Lower lobe of right lung (tissue), 2 donors: ENCODE results near the gene DFFA. TPM values are rescaled to one million over a fixed set of nuclear protein-coding genes. Genes with fewer than 3 reads are reported as not detected.

Experiments used
- ATAC-seq, 2 donors: fragments of 200-7000 bp; cut with Tn5 transposase; one replicate each; pipeline ENCODE4 v1.9.1; 2020 to 2022; ENCODE audit warnings: mild to moderate bottlenecking in 2 of 2, moderate library complexity in 2 of 2
- DNase-seq: peaks from one replicate; pipeline ENCODE4 v3.0.0-alpha.2; 2020
- H3K27ac ChIP-seq: fragments of 200-600 bp; one replicate; pipeline ENCODE4 v1.8.0; 2022
- H3K27me3 ChIP-seq: fragments of 200-600 bp; one replicate; pipeline ENCODE4 v1.8.0; 2022; ENCODE audit warnings: low read depth
- H3K36me3 ChIP-seq: fragments of 200-600 bp; one replicate; pipeline ENCODE4 v1.8.0; 2022; ENCODE audit warnings: mild to moderate bottlenecking
- H3K4me1 ChIP-seq: fragments of 200-600 bp; one replicate; pipeline ENCODE4 v1.8.0; 2022
- H3K4me3 ChIP-seq: fragments of 200-600 bp; one replicate; pipeline ENCODE4 v1.8.0; 2022; ENCODE audit warnings: mild to moderate bottlenecking
- H3K9me3 ChIP-seq: fragments of 200-600 bp; one replicate; pipeline ENCODE4 v1.8.0; 2022
- CTCF ChIP-seq: fragments of 200-600 bp; IDR thresholded peaks from one replicate; pipeline ENCODE4 v1.8.0; 2022; ENCODE audit warnings: antibody characterized with exemption, mild to moderate bottlenecking
- intact Hi-C: fragments of 100-400 bp; cut with DNase I; formaldehyde crosslinking; loops from one replicate; pipeline ENCODE4 v1.11.0; 2022
- long read RNA-seq: library from polyadenylated mRNA; unstranded; transcript quantifications from one replicate; pipeline ENCODE4 v2.0.0, GENCODE V29; 2021
- total RNA-seq: library from RNA; stranded (reverse); fragmentation: NEBNext Ultra II Directional; extraction: Animal tissue kit (Norgen Biotek cat#: 25700); gene quantifications from one replicate; pipeline ENCODE4 v1.2.1, GENCODE V29; 2021
- donor health status: DM: no; HTN: yes; CAD: no; lungs with severe emphysema.

The DFFA gene
- total RNA-seq: 37.0 TPM
- long read RNA-seq, full-length matches to known transcripts: 70 of 93 reads
- long read RNA-seq, partial matches to known transcripts: 0 of 93 reads
- long read RNA-seq, other reads (novel, unspliced or antisense): 23 of 93 reads

- intact Hi-C loops: no loop called here
- no peak for TF ChIP-seq CTCF
- peaks cover 43% of the 10 kb centered on the region for H3K4me1 ChIP-seq
- ATAC-seq (peak; percentile 92 to 94), DNase-seq (peak; percentile 95)
- H3K27me3 ChIP-seq: no peaks in the 10 kb centered on the region
- H3K9me3 ChIP-seq: no peaks in the 10 kb centered on the region
- H3K27ac ChIP-seq: peak within 1 kb of the TSS; percentile 77
- peak within 1 kb of the TSS; percentile 86 for H3K4me3 ChIP-seq
- peaks cover 18% of the 10 kb centered on the region for H3K36me3 ChIP-seq
Measured at GRCh38 chr1:10472220-10473144, at the start of gene DFFA. TSS of gene DFFA (minus strand) at chr1:10472529. CDS start at chr1:10472458, 71 bp downstream.

- peaks cover 41% of the 10 kb centered on the region for H3K4me1 ChIP-seq
- no peak for ATAC-seq
- H3K4me3 ChIP-seq: no peak overlapping the region
- no peaks in the 10 kb centered on the region for H3K27me3 ChIP-seq
- intact Hi-C loops: no loop called here
- no peak for TF ChIP-seq CTCF
- H3K9me3 ChIP-seq: no peaks in the 10 kb centered on the region
- peak overlapping the region; percentile 0 for H3K27ac ChIP-seq
- no peaks in the 10 kb centered on the region for H3K36me3 ChIP-seq
- no peak for DNase-seq
Measured at GRCh38 chr1:10521537-10522157, 49.3 kb upstream of the DFFA start.

- Histone ChIP-seq H3K9me3 (no peaks in the 10 kb centered on the region), H3K27ac (no peak overlapping the region), H3K27me3 (no peaks in the 10 kb centered on the region), H3K4me1 (peaks cover 48% of the 10 kb centered on the region), H3K36me3 (no peaks in the 10 kb centered on the region), H3K4me3 (no peak overlapping the region)
- no peak for TF ChIP-seq CTCF
- ATAC-seq: no peak
- intact Hi-C loops: no loop called here
- no peak for DNase-seq
Measured at GRCh38 chr1:10520952-10521351, 48.6 kb upstream of the DFFA start.

- intact Hi-C loops: no loop called here
- Histone ChIP-seq H3K27me3 (no peaks in the 10 kb centered on the region), H3K4me1 (peaks cover 52% of the 10 kb centered on the region), H3K4me3 (no peak overlapping the region), H3K27ac (no peak overlapping the region), H3K36me3 (no peaks in the 10 kb centered on the region), H3K9me3 (no peaks in the 10 kb centered on the region)
- ATAC-seq (no peak), DNase-seq (no peak)
- TF ChIP-seq CTCF: no peak
Measured at GRCh38 chr1:10520497-10520896, 48.2 kb upstream of the DFFA start.

- peak; percentile 88 to 93 for ATAC-seq
- DNase-seq: no peak
- peak overlapping the region; percentile 48 for H3K27ac ChIP-seq
- peaks cover 67% of the 10 kb centered on the region for H3K4me1 ChIP-seq
- H3K4me3 ChIP-seq: no peak overlapping the region
- H3K9me3 ChIP-seq: no peaks in the 10 kb centered on the region
- H3K36me3 ChIP-seq: no peaks in the 10 kb centered on the region
- TF ChIP-seq CTCF: no peak
- intact Hi-C loops: loop anchor here (10.0 kb wide), 1 partner anchor 346 kb away; no protein-coding TSS in a partner anchor
- no peaks in the 10 kb centered on the region for H3K27me3 ChIP-seq
Measured at GRCh38 chr1:10519016-10519417, 46.7 kb upstream of the DFFA start.
